ENCODE measurements around the gene GALNTL6.

Gene GALNTL6

DNA sequence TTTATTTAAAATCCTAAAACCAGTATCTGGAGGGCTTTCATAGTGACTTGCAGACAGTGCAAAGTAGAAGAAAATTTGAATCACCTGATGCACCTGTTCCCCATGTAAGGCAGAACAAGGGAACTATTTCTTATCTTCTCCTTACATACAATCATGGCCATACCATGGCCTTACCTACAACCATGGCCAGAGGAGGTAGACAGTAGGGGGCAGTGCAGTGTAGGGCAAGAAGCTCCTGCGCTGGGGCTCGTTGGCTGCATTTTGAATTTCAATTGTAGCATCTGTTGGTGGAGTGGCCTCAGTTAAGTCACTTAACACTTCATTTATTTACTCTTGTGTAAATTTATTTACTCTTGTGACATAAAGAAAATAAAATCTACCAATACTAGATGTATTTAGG is 33.0 kb downstream of the GALNTL6 start:
- Mint-ChIP-seq H3K27me3 (no peaks in the 10 kb centered on the region), H3K36me3 (ENCODE audit: low read depth) (no peaks in the 10 kb centered on the region), H3K27ac (no peak overlapping the region), H3K9me3 (no peaks in the 10 kb centered on the region), H3K4me1 (ENCODE audit: low read depth) (no peaks in the 10 kb centered on the region), H3K4me3 (no peak overlapping the region)
- intact Hi-C loops (cut with micrococcal nuclease), result no loop called here

DNA sequence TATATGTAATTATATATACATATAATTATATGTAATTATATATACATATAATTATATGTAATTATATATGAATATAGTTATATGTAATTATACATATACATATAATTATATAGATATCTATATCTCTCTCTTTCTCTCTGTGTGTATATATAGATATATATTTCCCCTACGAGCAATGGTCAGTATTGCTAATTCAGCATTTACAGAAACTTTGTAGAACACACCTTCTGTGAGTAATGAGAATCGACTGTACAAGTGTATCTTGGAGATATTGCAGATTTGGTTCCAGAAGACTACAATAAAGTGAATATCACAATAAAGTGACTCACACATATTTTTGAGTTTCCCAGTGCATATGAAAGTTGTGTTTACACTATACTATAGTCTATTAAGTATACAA is 33.7 kb downstream of the GALNTL6 start:
- Mint-ChIP-seq H3K27ac (no peak overlapping the region), H3K4me1 (ENCODE audit: low read depth) (no peaks in the 10 kb centered on the region), H3K36me3 (ENCODE audit: low read depth) (no peaks in the 10 kb centered on the region), H3K9me3 (no peaks in the 10 kb centered on the region), H3K4me3 (no peak overlapping the region), H3K27me3 (no peaks in the 10 kb centered on the region)
- intact Hi-C loops (cut with micrococcal nuclease), result no loop called here

DNA sequence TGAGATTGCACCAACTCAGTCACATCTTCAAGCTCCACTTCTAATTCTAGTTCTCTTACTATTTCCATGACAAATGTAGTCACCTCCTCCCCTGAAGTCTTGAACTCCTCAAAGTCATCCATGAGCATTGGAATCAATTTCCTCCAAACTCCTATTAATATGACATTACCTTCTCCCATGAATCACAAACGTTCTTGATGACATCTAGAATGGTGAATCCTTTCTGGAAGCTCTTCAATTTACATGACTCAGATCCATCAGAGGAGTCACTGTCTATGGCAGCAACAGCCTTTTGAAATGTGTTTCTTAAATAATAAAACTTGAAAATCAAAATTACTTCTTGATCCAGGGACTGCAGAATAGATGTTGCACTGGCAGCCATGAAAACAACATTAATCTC is 34.5 kb downstream of the GALNTL6 start:
- H3K36me3 Mint-ChIP-seq (ENCODE audit: low read depth), result no peaks in the 10 kb centered on the region
- intact Hi-C loops (cut with micrococcal nuclease), result no loop called here
- no peak overlapping the region for H3K27ac Mint-ChIP-seq
- H3K9me3 Mint-ChIP-seq, result no peaks in the 10 kb centered on the region
- no peaks in the 10 kb centered on the region for H3K4me1 Mint-ChIP-seq (ENCODE audit: low read depth)
- H3K27me3 Mint-ChIP-seq, result no peaks in the 10 kb centered on the region
- H3K4me3 Mint-ChIP-seq, result no peak overlapping the region

DNA sequence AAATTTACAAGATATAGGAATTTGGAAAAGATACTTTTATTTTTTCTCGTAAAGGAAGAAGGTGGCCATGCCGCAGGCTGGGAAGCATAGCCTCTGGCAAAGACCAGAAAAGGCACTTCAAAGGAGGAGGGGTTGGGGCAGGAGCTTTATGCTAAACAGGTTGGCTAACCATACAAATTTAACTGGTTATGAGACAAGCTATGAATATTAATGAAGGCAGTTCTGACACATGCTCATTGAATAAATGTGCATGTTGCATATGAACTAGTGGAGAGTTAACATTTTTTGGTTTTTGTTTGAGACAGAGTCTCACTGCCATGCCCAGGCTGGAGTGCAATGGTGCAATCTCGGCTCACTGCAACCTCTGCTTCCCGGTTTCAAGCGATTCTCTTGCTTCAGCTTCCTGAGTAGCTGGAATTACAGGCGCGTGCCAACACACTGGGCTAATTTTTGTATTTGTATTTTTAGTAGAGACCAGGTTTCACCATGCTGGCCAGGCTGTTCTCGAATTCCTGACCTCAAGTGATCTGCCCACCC is 36.5 kb downstream of the GALNTL6 start:
- no peaks in the 10 kb centered on the region for H3K36me3 Mint-ChIP-seq (ENCODE audit: low read depth)
- no peaks in the 10 kb centered on the region for H3K9me3 Mint-ChIP-seq
- no peaks in the 10 kb centered on the region for H3K4me1 Mint-ChIP-seq (ENCODE audit: low read depth)
- H3K27me3 Mint-ChIP-seq, result no peaks in the 10 kb centered on the region
- no peak overlapping the region for H3K27ac Mint-ChIP-seq
- no peak overlapping the region for H3K4me3 Mint-ChIP-seq
- intact Hi-C loops (cut with micrococcal nuclease), result no loop called here

GRCh38 chr4:171851295-171851694 is 38.1 kb downstream of the GALNTL6 start:
- Mint-ChIP-seq H3K4me1 (ENCODE audit: low read depth) (no peaks in the 10 kb centered on the region), H3K27me3 (no peaks in the 10 kb centered on the region), H3K9me3 (no peaks in the 10 kb centered on the region), H3K36me3 (ENCODE audit: low read depth) (no peaks in the 10 kb centered on the region), H3K4me3 (no peak overlapping the region), H3K27ac (no peak overlapping the region)
- intact Hi-C loops (cut with micrococcal nuclease), result no loop called here

DNA sequence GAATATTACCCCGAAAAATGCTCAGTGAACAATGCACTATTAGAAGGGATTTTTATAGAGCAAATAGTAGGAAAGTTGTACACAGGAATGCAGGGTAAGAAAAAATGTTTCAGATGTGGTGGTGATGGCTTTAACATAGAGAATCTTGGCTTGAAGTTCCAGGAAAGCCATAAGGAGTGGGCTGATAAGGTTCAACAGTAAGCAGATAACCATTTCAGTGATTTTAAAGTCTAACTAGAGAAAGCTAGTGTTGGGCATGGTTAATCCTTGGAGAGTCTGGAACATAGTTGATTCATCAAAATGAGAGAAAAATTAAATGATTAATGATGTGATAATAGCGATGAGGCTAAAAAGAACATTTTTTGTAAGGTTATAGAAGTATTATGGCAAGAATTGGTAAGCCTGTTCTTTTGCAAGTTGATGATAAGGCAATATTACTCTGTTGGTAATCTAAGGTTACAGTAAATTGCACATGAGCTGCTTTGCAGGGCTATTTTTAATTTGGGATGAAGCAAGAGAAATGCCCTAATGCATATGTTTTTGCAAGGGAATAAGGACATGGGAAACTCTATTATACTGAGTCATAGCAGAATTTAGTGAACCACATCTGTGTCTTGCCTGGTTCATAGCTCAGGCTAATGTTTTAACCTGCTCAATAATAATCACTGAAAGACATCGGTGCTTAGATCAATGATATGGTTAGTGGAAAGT is 44.3 kb downstream of the GALNTL6 start:
- no peak overlapping the region for H3K27ac Mint-ChIP-seq
- no peaks in the 10 kb centered on the region for H3K36me3 Mint-ChIP-seq (ENCODE audit: low read depth)
- H3K4me3 Mint-ChIP-seq, result no peak overlapping the region
- intact Hi-C loops (cut with micrococcal nuclease), result no loop called here
- no peaks in the 10 kb centered on the region for H3K27me3 Mint-ChIP-seq
- no peaks in the 10 kb centered on the region for H3K4me1 Mint-ChIP-seq (ENCODE audit: low read depth)
- no peaks in the 10 kb centered on the region for H3K9me3 Mint-ChIP-seq

DNA sequence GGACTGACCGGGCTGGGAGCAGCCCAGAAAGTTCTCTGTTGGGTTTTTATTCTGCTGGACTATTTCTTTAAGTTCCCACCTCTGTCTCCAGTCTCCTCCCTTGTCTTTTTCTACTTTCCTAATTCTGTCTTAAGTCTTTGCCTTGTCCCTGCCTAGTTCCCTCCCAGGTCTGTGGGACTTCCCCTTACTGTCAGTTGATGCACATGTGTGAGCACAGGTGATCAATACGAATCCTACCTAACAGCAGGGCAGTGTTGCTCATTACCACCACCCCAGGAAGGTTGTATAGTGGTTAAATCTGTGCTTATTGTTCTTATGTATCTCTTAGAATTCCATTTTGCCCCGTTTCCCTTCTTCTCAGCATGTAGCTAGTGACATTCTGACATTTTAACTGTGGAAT is 62.1 kb downstream of the GALNTL6 start:
- Mint-ChIP-seq H3K36me3 (ENCODE audit: low read depth) (no peaks in the 10 kb centered on the region), H3K27me3 (no peaks in the 10 kb centered on the region), H3K4me1 (ENCODE audit: low read depth) (no peaks in the 10 kb centered on the region), H3K9me3 (no peaks in the 10 kb centered on the region), H3K4me3 (no peak overlapping the region), H3K27ac (no peak overlapping the region)
- intact Hi-C loops (cut with micrococcal nuclease), result no loop called here

GRCh38 chr4:171876636-171877035 is 63.4 kb downstream of the GALNTL6 start:
- no peaks in the 10 kb centered on the region for H3K4me1 Mint-ChIP-seq (ENCODE audit: low read depth)
- H3K4me3 Mint-ChIP-seq, result no peak overlapping the region
- H3K9me3 Mint-ChIP-seq, result no peaks in the 10 kb centered on the region
- H3K27ac Mint-ChIP-seq, result no peak overlapping the region
- no peaks in the 10 kb centered on the region for H3K36me3 Mint-ChIP-seq (ENCODE audit: low read depth)
- intact Hi-C loops (cut with micrococcal nuclease), result no loop called here
- no peaks in the 10 kb centered on the region for H3K27me3 Mint-ChIP-seq

- intact Hi-C loops (cut with micrococcal nuclease), result no loop called here
- H3K36me3 Mint-ChIP-seq (ENCODE audit: low read depth), result no peaks in the 10 kb centered on the region
- no peak overlapping the region for H3K4me3 Mint-ChIP-seq
- H3K27ac Mint-ChIP-seq, result no peak overlapping the region
- H3K9me3 Mint-ChIP-seq, result no peaks in the 10 kb centered on the region
- H3K4me1 Mint-ChIP-seq (ENCODE audit: low read depth), result no peaks in the 10 kb centered on the region
- H3K27me3 Mint-ChIP-seq, result no peaks in the 10 kb centered on the region
Measured at GRCh38 chr4:171880136-171880535, 66.9 kb downstream of the GALNTL6 start.

- intact Hi-C loops (cut with micrococcal nuclease), result no loop called here
- peaks cover 8% of the 10 kb centered on the region for H3K9me3 Mint-ChIP-seq
- no peaks in the 10 kb centered on the region for H3K27me3 Mint-ChIP-seq
- H3K4me3 Mint-ChIP-seq, result no peak overlapping the region
- H3K27ac Mint-ChIP-seq, result no peak overlapping the region
- no peaks in the 10 kb centered on the region for H3K36me3 Mint-ChIP-seq (ENCODE audit: low read depth)
- H3K4me1 Mint-ChIP-seq (ENCODE audit: low read depth), result no peaks in the 10 kb centered on the region
Measured at GRCh38 chr4:171889681-171890080, 76.5 kb downstream of the GALNTL6 start.

- H3K9me3 Mint-ChIP-seq, result peaks cover 8% of the 10 kb centered on the region
Measured at GRCh38 chr4:171891038-171891437, 77.8 kb downstream of the GALNTL6 start.

GRCh38 chr4:171896426-171896825 is 83.2 kb downstream of the GALNTL6 start:
- H3K36me3 Mint-ChIP-seq (ENCODE audit: low read depth), result no peaks in the 10 kb centered on the region
- H3K4me1 Mint-ChIP-seq (ENCODE audit: low read depth), result no peaks in the 10 kb centered on the region
- H3K9me3 Mint-ChIP-seq, result peaks cover 9% of the 10 kb centered on the region
- no peak overlapping the region for H3K4me3 Mint-ChIP-seq
- no peak overlapping the region for H3K27ac Mint-ChIP-seq
- intact Hi-C loops (cut with micrococcal nuclease), result no loop called here
- H3K27me3 Mint-ChIP-seq, result no peaks in the 10 kb centered on the region

More at GRCh38 chr4:171891038-171891437, 77.8 kb downstream of the GALNTL6 start:
- no peaks in the 10 kb centered on the region for H3K4me1 Mint-ChIP-seq (ENCODE audit: low read depth)
- no peak overlapping the region for H3K4me3 Mint-ChIP-seq
- no peaks in the 10 kb centered on the region for H3K36me3 Mint-ChIP-seq (ENCODE audit: low read depth)
- H3K27ac Mint-ChIP-seq, result no peak overlapping the region
- intact Hi-C loops (cut with micrococcal nuclease), result no loop called here
- H3K27me3 Mint-ChIP-seq, result no peaks in the 10 kb centered on the region

DNA sequence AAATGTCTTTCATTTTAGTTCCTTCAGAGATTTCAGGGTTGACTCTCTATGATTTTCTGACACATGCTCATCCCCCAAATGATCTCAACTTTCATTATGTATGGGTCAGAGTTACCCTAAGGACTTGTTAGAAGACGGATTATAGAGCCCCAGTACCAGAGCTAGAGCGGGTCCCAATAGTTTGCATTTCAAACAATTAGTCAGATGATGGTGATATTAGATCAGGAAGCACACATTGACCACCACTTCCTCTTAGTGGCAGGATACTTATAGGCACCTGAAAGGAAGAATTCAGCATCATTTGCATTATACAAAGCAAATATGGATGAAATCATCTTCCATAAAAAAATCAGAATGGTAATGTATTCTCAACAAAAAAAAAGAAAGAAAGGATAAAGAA is 106.1 kb downstream of the GALNTL6 start:
- no peak overlapping the region for H3K4me3 Mint-ChIP-seq
- no peaks in the 10 kb centered on the region for H3K9me3 Mint-ChIP-seq
- H3K4me1 Mint-ChIP-seq (ENCODE audit: low read depth), result no peaks in the 10 kb centered on the region
- intact Hi-C loops (cut with micrococcal nuclease), result no loop called here
- H3K36me3 Mint-ChIP-seq (ENCODE audit: low read depth), result no peaks in the 10 kb centered on the region
- no peaks in the 10 kb centered on the region for H3K27me3 Mint-ChIP-seq
- H3K27ac Mint-ChIP-seq, result no peak overlapping the region

- Mint-ChIP-seq H3K27ac (no peak overlapping the region), H3K36me3 (ENCODE audit: low read depth) (no peaks in the 10 kb centered on the region), H3K4me3 (no peak overlapping the region), H3K4me1 (ENCODE audit: low read depth) (no peaks in the 10 kb centered on the region), H3K27me3 (no peaks in the 10 kb centered on the region), H3K9me3 (no peaks in the 10 kb centered on the region)
- intact Hi-C loops (cut with micrococcal nuclease), result no loop called here
Measured at GRCh38 chr4:171920901-171921300, 107.7 kb downstream of the GALNTL6 start.

- Mint-ChIP-seq H3K36me3 (ENCODE audit: low read depth) (no peaks in the 10 kb centered on the region), H3K4me3 (no peak overlapping the region), H3K27ac (no peak overlapping the region), H3K4me1 (ENCODE audit: low read depth) (no peaks in the 10 kb centered on the region), H3K27me3 (no peaks in the 10 kb centered on the region), H3K9me3 (peaks cover 13% of the 10 kb centered on the region)
- intact Hi-C loops (cut with micrococcal nuclease), result no loop called here
Measured at GRCh38 chr4:171924746-171925376, 111.7 kb downstream of the GALNTL6 start.
